HL-60 (cell line): ENCODE measurements around the gene ADAMTS17.

Experiments
- CTCF ChIP-seq: IDR thresholded peaks from one replicate; pipeline ENCODE4 v1.5.1; 2011; ENCODE audit warnings: low read length, control low read depth, inconsistent platforms; ENCODE audit not compliant: insufficient read depth
- GABPA ChIP-seq: IDR thresholded peaks from 2 replicates; pipeline ENCODE4 v1.6.1; 2012; ENCODE audit warnings: low read depth
- POLR2AphosphoS5 ChIP-seq: IDR thresholded peaks from 2 replicates; pipeline ENCODE4 v1.6.1; 2012; ENCODE audit warnings: low read depth
- REST ChIP-seq: IDR thresholded peaks from 2 replicates; pipeline ENCODE4 v1.6.1; 2012; ENCODE audit warnings: low read depth; ENCODE audit not compliant: insufficient replicate concordance

GRCh38 chr15:100116416-100117190, 225.2 kb downstream of the ADAMTS17 start:
- TF ChIP-seq CTCF (no peak), REST (no peak), POLR2AphosphoS5 (no peak), GABPA (no peak)
